Fibroblast of pulmonary artery (primary cell): ENCODE data around the gene FAM53B.

Experiments used
- DNase-seq: peaks from one replicate; pipeline ENCODE4 v3.0.0-alpha.2; 2010; ENCODE audit warnings: low read depth
- H3K4me3 ChIP-seq: replicated peaks from 2 replicates; pipeline ENCODE4 v1.5.1; 2011; ENCODE audit warnings: low read depth, mild to moderate bottlenecking, control low read depth, low read length, moderate library complexity
- CTCF ChIP-seq: IDR thresholded peaks from 2 replicates; pipeline ENCODE4 v1.5.1; 2011; ENCODE audit warnings: mild to moderate bottlenecking, control low read depth, low read length, inconsistent platforms; ENCODE audit errors: missing control alignments

FAM53B gene

DNA sequence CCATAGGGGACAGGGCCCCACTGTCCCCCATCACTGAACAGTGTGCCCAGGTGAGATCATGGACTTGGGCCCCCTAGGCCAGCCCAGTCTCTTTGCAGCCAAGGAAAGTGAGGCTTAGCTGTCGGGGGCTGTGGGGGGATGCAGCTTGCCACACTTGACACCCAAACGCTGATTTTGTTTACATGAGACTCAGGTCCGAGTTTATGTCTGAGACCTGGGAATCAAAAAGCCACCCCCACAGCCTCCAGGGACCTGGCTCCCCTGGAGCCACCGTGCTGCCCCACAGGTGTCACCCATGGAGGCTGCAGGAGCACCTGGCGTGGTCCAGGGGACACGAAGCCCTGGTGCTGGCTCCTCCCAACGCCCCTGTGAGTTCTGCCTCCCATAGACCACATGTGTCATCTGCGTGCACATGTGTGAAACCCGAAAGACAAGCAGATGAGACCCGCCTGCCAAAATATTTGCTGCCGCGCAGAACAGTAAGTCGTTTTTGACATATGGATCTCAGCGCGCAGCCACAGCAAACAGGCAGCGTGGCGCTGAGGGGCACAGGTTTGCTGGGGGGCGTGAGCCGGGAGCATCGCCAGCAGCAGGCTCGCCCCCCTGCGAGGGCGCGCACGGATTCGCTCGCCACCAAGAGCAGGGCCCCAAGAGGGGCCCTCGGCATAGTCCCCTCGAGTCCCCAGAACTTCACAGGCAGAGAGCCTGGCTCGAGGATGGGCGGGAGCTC is 170.3 kb downstream of the FAM53B start:
- TF ChIP-seq CTCF = no peak
- DNase-seq = no peak
- no peak overlapping the region for H3K4me3 ChIP-seq

GRCh38 chr10:124572751-124573150 is 171.4 kb downstream of the FAM53B start:
- TF ChIP-seq CTCF = no peak
- DNase-seq = no peak
- no peak overlapping the region for H3K4me3 ChIP-seq

GRCh38 chr10:124570646-124571045 is 173.5 kb downstream of the FAM53B start:
- no peak overlapping the region for H3K4me3 ChIP-seq
- TF ChIP-seq CTCF = no peak
- no peak for DNase-seq

DNA sequence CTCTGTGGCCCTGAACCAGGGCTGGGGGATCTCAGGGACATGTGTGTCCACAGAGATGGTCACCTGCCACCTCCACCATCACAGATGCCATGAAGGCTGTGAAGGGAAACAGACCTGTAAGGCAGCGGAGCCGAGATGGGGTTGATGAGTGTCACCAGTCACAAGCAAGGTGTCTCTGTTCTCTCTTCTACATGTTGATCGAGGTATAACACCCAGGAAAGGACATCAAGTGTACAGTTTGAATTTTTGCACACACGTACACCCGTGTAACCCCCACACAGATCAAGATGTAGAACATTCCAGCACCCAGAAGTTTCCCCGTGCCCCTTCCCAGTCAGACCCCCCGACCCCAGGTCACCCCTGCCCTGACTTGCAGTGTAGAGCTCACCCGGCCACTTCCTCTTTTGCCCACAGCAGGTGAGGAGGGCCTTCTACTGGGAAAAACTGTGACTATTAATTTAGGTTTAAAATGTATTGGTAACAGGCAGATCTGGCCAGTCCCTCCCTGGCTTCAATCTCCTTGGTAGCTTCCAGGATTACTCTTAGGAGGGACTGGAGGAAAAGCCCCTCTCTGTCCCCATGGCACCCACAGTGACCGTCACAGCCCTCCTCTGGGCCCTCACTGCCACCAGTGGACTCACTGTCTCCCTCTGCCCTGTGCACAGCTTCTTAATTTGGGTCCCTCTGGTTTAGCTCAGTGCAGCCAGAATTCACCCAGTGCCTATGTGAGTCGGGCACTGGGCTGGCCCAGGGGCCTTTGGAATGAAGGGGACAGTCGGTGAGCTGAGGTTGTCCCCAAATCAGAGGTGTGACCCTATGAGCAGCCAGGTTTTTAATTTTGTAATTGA is 174.3 kb downstream of the FAM53B start:
- H3K4me3 ChIP-seq = no peak overlapping the region
- TF ChIP-seq CTCF = no peak
- no peak for DNase-seq
